Heart left ventricle (tissue), 16 donors: ENCODE results near the gene ODC1. TPM values are rescaled to one million over a fixed set of nuclear protein-coding genes. Genes with fewer than 3 reads are reported as not detected.

Experiments used
- ATAC-seq, 4 donors: fragments of 200-7000 bp; cut with Tn5 transposase; one replicate each; pipeline ENCODE4 v1.9.1; 2020 to 2022; ENCODE audit warnings: moderate library complexity in 4 of 4, mild to moderate bottlenecking in 3 of 4, moderate number of reproducible peaks in 1 of 4
- DNase-seq, 5 donors: peaks; one replicate each; pipeline ENCODE4 v3.0.0-alpha.2; 2020
- H3K27ac ChIP-seq, 12 donors: fragments of 200-600 bp; sonication (generic) in 4 of 12; one replicate each; pipeline versions ENCODE4 v1.5.0 to v1.8.0; 2016 to 2022; ENCODE audit warnings: mild to moderate bottlenecking in 2 of 12
- H3K27me3 ChIP-seq, 9 donors: fragments of 200-600 bp; sonication (generic) in 2 of 9; one replicate each; pipeline versions ENCODE4 v1.5.1 to v1.8.0; 2016 to 2022; ENCODE audit warnings: mild to moderate bottlenecking in 3 of 9
- H3K36me3 ChIP-seq, 9 donors: fragments of 200-600 bp; sonication (generic) in 2 of 9; one replicate each; pipeline versions ENCODE4 v1.5.0 to v1.8.0; 2018 to 2022; ENCODE audit warnings: mild to moderate bottlenecking in 2 of 9
- H3K4me1 ChIP-seq, 12 donors: fragments of 200-600 bp; sonication (generic) in 4 of 12; one replicate each; pipeline versions ENCODE4 v1.5.0 to v1.8.0; 2016 to 2022; ENCODE audit warnings: mild to moderate bottlenecking in 3 of 12
- H3K4me3 ChIP-seq, 12 donors: fragments of 200-600 bp; sonication (generic) in 4 of 12; one replicate each; pipeline versions ENCODE4 v1.5.0 to v1.8.0; 2017 to 2022; ENCODE audit warnings: mild to moderate bottlenecking in 9 of 12, moderate library complexity in 4 of 12
- H3K9me3 ChIP-seq, 12 donors: fragments of 200-600 bp; sonication (generic) in 4 of 12; one replicate each; pipeline versions ENCODE4 v1.5.0 to v1.8.0; 2016 to 2022; ENCODE audit warnings: mild to moderate bottlenecking in 1 of 12
- CTCF ChIP-seq, 12 donors: fragments of 200-600 bp; sonication (generic) in 4 of 12; IDR thresholded peaks; one replicate each; pipeline versions ENCODE4 v1.5.0 to v1.8.0; 2018 to 2022; ENCODE audit warnings: antibody characterized with exemption in 12 of 12, mild to moderate bottlenecking in 5 of 12
- POLR2A ChIP-seq, 2 donors: fragments of 450-650 bp; IDR thresholded peaks; one replicate each; pipeline ENCODE4 v1.6.1; 2017; ENCODE audit warnings: antibody characterized with exemption in 2 of 2, mild to moderate bottlenecking in 2 of 2, moderate library complexity in 2 of 2
- WGBS, 4 donors: extraction: QIAGEN DNeasy Blood & Tissue Kit in 2 of 4; methylation state at CpG; one replicate each; pipeline versions ENCODE4 v1.1.5 to v1.1.7; 2013 to 2018; 5-methylcytosine and 5-hydroxymethylcytosine counted together
- intact Hi-C, 10 donors: fragments of 100-400 bp; cut with DNase I; formaldehyde crosslinking; loops; one replicate each; pipeline versions ENCODE4 v1.11.1 to v1.14.2; 2022
- polyA plus RNA-seq, 2 donors: library from polyadenylated mRNA; stranded (reverse); fragments of 200-250 nt; gene quantifications; one replicate each; pipeline ENCODE4 v1.2.3, GENCODE V29; 2013
- total RNA-seq, 9 donors: library from RNA; depleted of rRNA in 2 of 9; stranded (reverse); fragments of >200 nt in 2 of 9; fragmentation: NEBNext Ultra II Directional in 3 of 9; extraction: Animal tissue kit (Norgen Biotek cat#: 25700) in 3 of 9; gene quantifications; one replicate each; pipeline versions ENCODE4 v1.1.0 to v1.2.4, GENCODE V29; 2016 to 2023
- donor health status: ischemic (EF 13 %, LVEDD 7.1; RV severe dilation, severe dysfunction).
- donor health status: healthy with polysubstance abuse.
- donor health status: DM: no; HTN: yes; CAD: no.
- donor health status: DM: no; HTN: no; CAD: no.
- donor health status: ischemic (EF 25% LVEDD 6.9; RV normal size, moderate dysfunction).
- donor health status: ischemic (EF 25% LVEDD 5.7; RV mildly dilated, moderate dysfunction).
- donor health status: healthy.
- donor health status: DM: yes; HTN: yes; CAD: no.
- donor health status: ischemic (EF 35%, LVEDD 5.7; RV mildly dilated, moderate dysfunction).
- donor health status: nonischemic (EF 11% LVEDD 7.7; RV severe dilation, severe dysfunction).
- donor health status: DM: yes; HTN: yes; CAD: no.
- donor health status: PGD.
- donor health status: ischemic (EF 29% LVEDD 5.4; RV normal size, mild dysfunction).
- donor health status: nonischemic (EF 23%, LVEDD 6.1; RV moderate dilation, normal function).

Gene ODC1
- total and polyA plus RNA-seq, 11 donors = 6.1 to 103 (median 48.2) TPM

GRCh38 chr2:10398496-10398895 lies 49.6 kb downstream of the ODC1 start:
- peak overlapping the region in 11 of 12 donors; percentile 22 to 58 (median 37) for H3K27ac ChIP-seq

GRCh38 chr2:10397878-10398277 lies 50.2 kb downstream of the ODC1 start:
- WGBS, 4 donors = 52 to 68% (median 61%) methylated on average over 4 of the region's 4 CpGs
- peak overlapping the region in 8 of 12 donors; percentile 10 to 58 (median 36) for H3K27ac ChIP-seq
- DNase-seq (no peak), ATAC-seq (no peak)
- no peak overlapping the region for H3K4me3 ChIP-seq
- no peaks in the 10 kb centered on the region for H3K9me3 ChIP-seq
- no peak for TF ChIP-seq POLR2A (IDR thresholded peaks at IDR 0.05)
- TF ChIP-seq CTCF (IDR thresholded peaks at IDR 0.05) = no peak
- intact Hi-C loops = no loop called here
- peaks cover 0 to 58% (median 40%) of the 10 kb centered on the region in 12 donors for H3K4me1 ChIP-seq
- H3K27me3 ChIP-seq = no peaks in the 10 kb centered on the region
- no peaks in the 10 kb centered on the region for H3K36me3 ChIP-seq

More at GRCh38 chr2:10398496-10398895, 49.6 kb downstream of the ODC1 start:
- no peak overlapping the region for H3K4me3 ChIP-seq
- TF ChIP-seq CTCF (IDR thresholded peaks at IDR 0.05) = no peak
- no peak for TF ChIP-seq POLR2A (IDR thresholded peaks at IDR 0.05)
- 64 to 83% (median 66%) methylated on average over 14 of the region's 14 CpGs for WGBS, 4 donors
- no peaks in the 10 kb centered on the region for H3K36me3 ChIP-seq
- H3K27me3 ChIP-seq = no peaks in the 10 kb centered on the region
- DNase-seq (peak in 4 of 5 donors; percentile 49 to 75 (median 60)), ATAC-seq (peak in 3 of 4 donors; percentile 31 to 50 (median 49))
- intact Hi-C loops = no loop called here
- H3K4me1 ChIP-seq = peaks cover 0 to 52% (median 39%) of the 10 kb centered on the region in 12 donors
- H3K9me3 ChIP-seq = no peaks in the 10 kb centered on the region

- WGBS, 4 donors = 71 to 86% (median 80%) methylated on average over 10 to 16 of the region's 16 CpGs
- no peak overlapping the region for H3K4me3 ChIP-seq
- no peaks in the 10 kb centered on the region for H3K9me3 ChIP-seq
- intact Hi-C loops = no loop called here
- peaks cover 0 to 62% (median 40%) of the 10 kb centered on the region in 12 donors for H3K4me1 ChIP-seq
- TF ChIP-seq CTCF (IDR thresholded peaks at IDR 0.05) (no peak), POLR2A (IDR thresholded peaks at IDR 0.05) (no peak)
- no peaks in the 10 kb centered on the region for H3K36me3 ChIP-seq
- H3K27me3 ChIP-seq = no peaks in the 10 kb centered on the region
- DNase-seq (no peak), ATAC-seq (no peak)
- H3K27ac ChIP-seq = peak overlapping the region in 5 of 12 donors; percentile 10 to 58 (median 37)
These were observed 50.7 kb downstream of the ODC1 start for GRCh38 chr2:10397297-10397875.

GRCh38 chr2:10396464-10396863 lies 51.7 kb downstream of the ODC1 start:
- Histone ChIP-seq H3K36me3 (no peaks in the 10 kb centered on the region), H3K27ac (no peak overlapping the region), H3K4me1 (peaks cover 0 to 55% (median 31%) of the 10 kb centered on the region in 12 donors), H3K27me3 (no peaks in the 10 kb centered on the region), H3K9me3 (no peaks in the 10 kb centered on the region), H3K4me3 (no peak overlapping the region)
- ATAC-seq (no peak), DNase-seq (no peak)
- WGBS, 4 donors = 89 to 93% (median 90%) methylated on average over 9 to 13 of the region's 13 CpGs
- no peak for TF ChIP-seq POLR2A (IDR thresholded peaks at IDR 0.05)
- TF ChIP-seq CTCF (IDR thresholded peaks at IDR 0.05) = no peak
- intact Hi-C loops = no loop called here
